HCT116 (cell line): Measurements from ENCODE around the gene CDK8. TPM values are rescaled to one million over a fixed set of nuclear protein-coding genes. Genes with fewer than 3 reads are reported as not detected.

Experiments
- ATAC-seq: fragments of 200-7000 bp; cut with Tn5 transposase; 2 replicates; pipeline ENCODE4 v1.9.1; 2020; ENCODE audit warnings: mild to moderate bottlenecking, moderate library complexity
- BruUV-seq: library from RNA; stranded (reverse); fragments of 400-500 nt; replicated peaks from 2 replicates; lab custom pipeline; 2021; lab: Mats Ljungman, UMichigan
- CTCF ChIA-PET: fragments of 300-600 bp; sonication (Branson Sonifier 250); formaldehyde crosslinking; loops from one replicate; lab custom pipeline; 2021; ENCODE audit warnings: antibody characterized with exemption; lab: Charles Lee
- POLR2A ChIA-PET: fragments of 300-600, 350-600 bp; sonication (Branson Sonifier 250); formaldehyde crosslinking; loops from one replicate; lab custom pipeline; 2021; ENCODE audit warnings: antibody characterized with exemption; lab: Charles Lee
- RAD21 ChIA-PET, 2 experiments: fragments of 300-600 bp; sonication (Branson Sonifier 250); formaldehyde crosslinking; loops; one replicate each; lab custom pipeline; 2023; ENCODE audit warnings: low total read pairs in 2 of 2; ENCODE audit not compliant: uncharacterized antibody in 2 of 2, unreplicated experiment in 2 of 2, low non-redundant PET in 1 of 2; lab: Charles Lee
- DNase-seq: peaks from one replicate; pipeline ENCODE4 v3.0.0-alpha.2; 2010; ENCODE audit warnings: low read depth, low spot score
- H2AFZ ChIP-seq: fragments of 200-600 bp; shearing (Covaris generic), sonication (generic); 2 replicates; pipeline ENCODE4 v1.6.1; 2017; ENCODE audit warnings: low read depth, mixed run types, mixed read lengths, antibody characterized with exemption, low read length; ENCODE audit not compliant: poor library complexity, severe bottlenecking
- H3K27ac ChIP-seq: 2 replicates; pipeline ENCODE4 v1.5.1; 2012; ENCODE audit warnings: low read depth, low read length
- H3K27me3 ChIP-seq: fragments of 200-600 bp; sonication (generic); 2 replicates; pipeline ENCODE4 v1.6.1; 2016; ENCODE audit warnings: mixed run types, low read length, mixed read lengths; ENCODE audit not compliant: insufficient read depth
- H3K36me3 ChIP-seq, 2 experiments: fragments of 200-500 bp in 1 of 2; fragments of 200-600 bp in 1 of 2; sonication (Bioruptor generic) in 1 of 2; sonication (generic) in 1 of 2; 2 replicates each; pipeline versions ENCODE4 v1.5.1 to v1.6.1; 2014 to 2016; ENCODE audit warnings: low read length in 2 of 2, inconsistent platforms in 1 of 2, mixed read lengths in 1 of 2, mixed run types in 1 of 2; ENCODE audit not compliant: insufficient read depth in 2 of 2, control insufficient read depth in 1 of 2
- H3K4me1 ChIP-seq, 2 experiments: fragments of 200-600 bp in 1 of 2; sonication (generic) in 1 of 2; 2 replicates each; pipeline versions ENCODE4 v1.5.1 to v1.6.1; 2012 to 2017; ENCODE audit warnings: low read length in 2 of 2, inconsistent platforms in 1 of 2, mild to moderate bottlenecking in 1 of 2, mixed read lengths in 1 of 2, mixed run types in 1 of 2, moderate library complexity in 1 of 2; ENCODE audit not compliant: insufficient read depth in 2 of 2, control insufficient read depth in 1 of 2
- H3K4me2 ChIP-seq: fragments of 200-600 bp; sonication (generic); 2 replicates; pipeline ENCODE4 v1.6.1; 2017; ENCODE audit warnings: mixed run types, low read length, mixed read lengths
- H3K4me3 ChIP-seq, 2 experiments: fragments of 200-600 bp in 1 of 2; sonication (generic) in 1 of 2; replicated peaks in 1 of 2; 2 replicates each; pipeline ENCODE4 v1.5.1; 2011 to 2016; ENCODE audit warnings: low read length in 2 of 2, control low read depth in 1 of 2, low read depth in 1 of 2, mild to moderate bottlenecking in 1 of 2, mixed read lengths in 1 of 2, mixed run types in 1 of 2
- H3K79me2 ChIP-seq: fragments of 200-600 bp; sonication (generic); 2 replicates; pipeline ENCODE4 v1.6.1; 2017; ENCODE audit warnings: mild to moderate bottlenecking, mixed run types, low read length, moderate library complexity, mixed read lengths; ENCODE audit not compliant: insufficient read depth
- H3K9ac ChIP-seq: fragments of 200-600 bp; sonication (generic); 2 replicates; pipeline ENCODE4 v1.6.1; 2016; ENCODE audit warnings: low read length, mixed read lengths
- H3K9me2 ChIP-seq: fragments of 200-600 bp; sonication (generic), shearing (Covaris generic); 2 replicates; pipeline ENCODE4 v1.6.1; 2017; ENCODE audit warnings: mixed run types, mild to moderate bottlenecking, moderate library complexity; ENCODE audit not compliant: insufficient read depth
- H3K9me3 ChIP-seq, 2 experiments: fragments of 200-500 bp in 1 of 2; fragments of 200-600 bp in 1 of 2; sonication (Bioruptor generic) in 1 of 2; sonication (generic) in 1 of 2; 2 replicates each; pipeline ENCODE4 v1.6.1; 2014 to 2017; ENCODE audit warnings: low read length in 2 of 2, mixed read lengths in 2 of 2, inconsistent platforms in 1 of 2, low read depth in 1 of 2, mild to moderate bottlenecking in 1 of 2, mixed run types in 1 of 2, moderate library complexity in 1 of 2; ENCODE audit not compliant: control insufficient read depth in 1 of 2, insufficient read depth in 1 of 2
- H4K20me1 ChIP-seq: fragments of 200-600 bp; sonication (generic), shearing (Covaris generic); 2 replicates; pipeline ENCODE4 v1.6.1; 2017; ENCODE audit warnings: mixed run types, mild to moderate bottlenecking, moderate library complexity; ENCODE audit not compliant: insufficient read depth
- CBX3 ChIP-seq: IDR thresholded peaks from 2 replicates; pipeline ENCODE4 v1.6.1; 2012; ENCODE audit warnings: low read depth
- CEBPB ChIP-seq: IDR thresholded peaks from 2 replicates; pipeline ENCODE4 v1.6.1; 2012; ENCODE audit warnings: low read depth
- EZH2phosphoT487 ChIP-seq: fragments of 200-600 bp; IDR thresholded peaks from 2 replicates; pipeline ENCODE4 v1.6.1; 2018; ENCODE audit warnings: antibody characterized with exemption, borderline replicate concordance
- FOSL1 ChIP-seq: IDR thresholded peaks from 2 replicates; pipeline ENCODE4 v1.6.1; 2012; ENCODE audit warnings: low read depth
- POLR2AphosphoS5 ChIP-seq: IDR thresholded peaks from 2 replicates; pipeline ENCODE4 v1.6.1; 2011; ENCODE audit warnings: mild to moderate bottlenecking, low read depth, low read length, moderate library complexity
- RAD21 ChIP-seq: IDR thresholded peaks from 2 replicates; pipeline ENCODE4 v1.6.1; 2012; ENCODE audit warnings: low read depth, mild to moderate bottlenecking
- intact Hi-C: fragments of 100-400 bp; cut with micrococcal nuclease; formaldehyde crosslinking; loops from 2 replicates; pipeline ENCODE4 v1.10.0; 2022
- total RNA-seq: library from RNA; stranded (reverse); gene quantifications from one replicate; pipeline ENCODE4 v1.2.1, GENCODE V29; 2021; ENCODE audit not compliant: unreplicated experiment

CDK8 gene
- total RNA-seq, 1 experiment from 2014 or later = 23.8 TPM

GRCh38 chr13:26323764-26324163 lies 69.8 kb downstream of the CDK8 start:
- ChIA-PET RAD21 (no interaction called here), POLR2A (no interaction called here), CTCF (no interaction called here)
- H3K27me3 ChIP-seq = no peaks in the 10 kb centered on the region
- H4K20me1 ChIP-seq = no peaks in the 10 kb centered on the region
- H3K79me2 ChIP-seq = peaks cover 51% of the 10 kb centered on the region
- H3K9ac ChIP-seq = no peak overlapping the region
- H3K9me2 ChIP-seq = no peaks in the 10 kb centered on the region
- intact Hi-C loops = no loop called here
- ATAC-seq (no peak), DNase-seq (no peak)
- H3K4me1 ChIP-seq = no peaks in the 10 kb centered on the region
- no peaks in the 10 kb centered on the region for H3K9me3 ChIP-seq
- no peak overlapping the region for H3K4me2 ChIP-seq
- H2AFZ ChIP-seq = no peak overlapping the region
- H3K36me3 ChIP-seq = no peaks in the 10 kb centered on the region
- TF ChIP-seq CBX3 = no peak
- no peak overlapping the region for H3K4me3 ChIP-seq
- no TSS peak for BruUV-seq
- H3K27ac ChIP-seq = no peak overlapping the region

DNA sequence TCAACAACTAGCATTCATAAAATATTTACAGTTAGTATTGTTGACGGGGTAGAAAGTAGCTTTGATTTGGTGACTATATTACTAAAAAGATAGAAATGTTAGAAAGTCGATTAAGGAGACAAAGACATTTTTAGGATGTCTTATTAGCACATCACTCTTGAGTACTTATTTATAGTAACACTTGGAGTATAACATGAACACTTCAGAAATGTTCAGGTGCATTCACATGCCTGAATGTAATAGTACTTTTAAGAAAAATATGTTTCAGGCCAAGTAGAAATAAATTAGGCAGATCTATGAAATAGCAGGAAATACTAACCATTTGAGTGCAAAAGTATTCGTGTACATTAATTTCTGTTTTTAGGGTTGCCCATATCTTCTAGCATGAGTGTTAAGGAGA lies 70.4 kb downstream of the CDK8 start:
- no peaks in the 10 kb centered on the region for H3K9me2 ChIP-seq
- no peaks in the 10 kb centered on the region for H3K36me3 ChIP-seq
- POLR2A ChIA-PET = no interaction called here
- peaks cover 55% of the 10 kb centered on the region for H3K79me2 ChIP-seq
- H3K4me3 ChIP-seq = no peak overlapping the region
- intact Hi-C loops = no loop called here
- no peaks in the 10 kb centered on the region for H3K27me3 ChIP-seq
- DNase-seq (no peak), ATAC-seq (no peak)
- H3K9ac ChIP-seq = no peak overlapping the region
- TF ChIP-seq POLR2AphosphoS5 (no peak), CEBPB (no peak), RAD21 (no peak), EZH2phosphoT487 (no peak), FOSL1 (no peak)
- BruUV-seq = no TSS peak
- H3K4me2 ChIP-seq = no peak overlapping the region
- H3K4me1 ChIP-seq = no peaks in the 10 kb centered on the region
- H3K9me3 ChIP-seq = no peaks in the 10 kb centered on the region
- RAD21 ChIA-PET = no interaction called here
- no peak overlapping the region for H3K27ac ChIP-seq
- no peaks in the 10 kb centered on the region for H4K20me1 ChIP-seq
- CTCF ChIA-PET = no interaction called here
- no peak overlapping the region for H2AFZ ChIP-seq
